Measurements from ENCODE around the gene CDK5RAP2. TPM values are rescaled to one million over a fixed set of nuclear protein-coding genes. Genes with fewer than 3 reads are reported as not detected.

The CDK5RAP2 gene
- total and polyA plus RNA-seq, 8 donors, result 24.7 to 438 (median 31.3) TPM

DNA sequence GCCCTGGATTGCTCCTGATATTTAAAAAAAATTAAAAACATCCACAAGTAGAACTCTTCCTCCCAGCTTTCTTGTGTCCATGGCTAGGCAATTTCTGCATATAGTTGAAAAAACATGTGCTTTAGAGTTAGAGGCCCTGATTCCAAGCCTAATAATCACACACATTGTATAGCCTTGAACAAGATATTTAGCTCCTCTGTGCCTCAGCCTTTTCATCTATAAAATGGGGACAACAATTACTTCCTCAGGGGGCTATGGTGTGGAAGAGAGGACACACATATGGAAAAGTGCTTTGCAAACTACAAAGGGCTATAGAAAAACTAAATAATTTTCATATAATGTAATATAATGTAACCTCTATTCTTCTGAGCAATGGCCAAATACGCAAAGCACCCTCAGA is 23.0 kb upstream of the CDK5RAP2 start:
- Histone ChIP-seq H3K4me3 (no peak overlapping the region), H3K36me3 (peaks cover 4 to 40% (median 36%) of the 10 kb centered on the region in 4 donors), H3K9me3 (no peaks in the 10 kb centered on the region), H3K27ac (no peak overlapping the region), H3K27me3 (no peaks in the 10 kb centered on the region), H3K4me1 (no peaks in the 10 kb centered on the region)
- intact Hi-C loops (cut with DNase I; ENCODE audit: low total_unique reads), result no loop called here
- 91 to 100% (median 96%) methylated on average over 1 of the region's 1 CpG for WGBS, 5 donors
- DNase-seq, result no peak
- TF ChIP-seq POLR2A (IDR thresholded peaks at IDR 0.05) (no peak), CTCF (IDR thresholded peaks at IDR 0.05) (no peak), EP300 (IDR thresholded peaks at IDR 0.05) (no peak), POLR2AphosphoS5 (IDR thresholded peaks at IDR 0.05) (no peak)

- intact Hi-C loops (cut with DNase I; ENCODE audit: low total_unique reads), result no loop called here
- Histone ChIP-seq H3K36me3 (no peaks in the 10 kb centered on the region), H3K4me1 (no peaks in the 10 kb centered on the region), H3K4me3 (no peak overlapping the region), H3K27ac (no peak overlapping the region), H3K9me3 (peaks cover 0 to 3% (median 0%) of the 10 kb centered on the region in 4 donors), H3K27me3 (no peaks in the 10 kb centered on the region)
- DNase-seq, result no peak
- 29 to 40% (median 38%) methylated on average over 2 of the region's 2 CpGs for WGBS, 5 donors
- TF ChIP-seq POLR2A (IDR thresholded peaks at IDR 0.05), result no peak
- no peak for TF ChIP-seq CTCF (IDR thresholded peaks at IDR 0.05)
- TF ChIP-seq POLR2AphosphoS5 (IDR thresholded peaks at IDR 0.05), result no peak
- no peak for TF ChIP-seq EP300 (IDR thresholded peaks at IDR 0.05)
Measured at GRCh38 chr9:120593955-120594277, 13.9 kb upstream of the CDK5RAP2 start.

DNA sequence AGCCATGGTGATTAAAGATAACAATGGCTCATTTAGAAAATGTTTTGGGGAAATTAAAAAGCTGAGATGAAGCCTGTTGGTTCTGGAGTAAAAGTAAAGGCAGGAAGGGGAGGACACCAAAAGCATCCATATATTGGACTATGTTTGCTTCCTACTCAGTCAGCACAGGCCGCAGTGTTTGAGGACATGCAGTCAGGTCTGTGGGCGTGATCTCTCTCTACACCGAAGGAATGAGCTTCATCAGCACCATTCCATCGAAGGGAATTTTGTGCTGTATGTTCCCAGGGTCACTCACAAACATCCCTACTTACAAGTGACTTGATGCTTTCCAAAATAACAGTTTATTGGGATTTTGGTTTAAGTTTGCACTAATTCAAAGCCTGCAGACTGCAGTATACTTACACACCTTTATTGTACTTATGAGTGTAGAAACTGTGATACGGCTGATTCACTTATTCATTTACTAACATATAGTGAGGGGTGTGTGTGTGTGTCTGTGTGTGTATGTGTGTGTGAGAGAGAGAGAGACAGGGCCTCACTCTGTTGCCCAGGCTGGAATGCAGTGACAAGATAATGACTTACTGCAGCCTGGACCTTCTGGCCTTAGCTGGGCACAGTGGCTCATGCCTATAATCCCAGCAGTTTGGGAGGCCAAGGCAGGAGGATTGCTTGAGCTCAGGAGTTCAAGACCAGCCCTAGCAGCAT is 13.4 kb upstream of the CDK5RAP2 start:
- no peaks in the 10 kb centered on the region for H3K4me1 ChIP-seq
- TF ChIP-seq CTCF (IDR thresholded peaks at IDR 0.05) (no peak), POLR2A (IDR thresholded peaks at IDR 0.05) (no peak), EP300 (IDR thresholded peaks at IDR 0.05) (no peak), POLR2AphosphoS5 (IDR thresholded peaks at IDR 0.05) (no peak)
- no peak overlapping the region for H3K27ac ChIP-seq
- H3K4me3 ChIP-seq, result no peak overlapping the region
- DNase-seq, result no peak
- H3K27me3 ChIP-seq, result no peaks in the 10 kb centered on the region
- no peaks in the 10 kb centered on the region for H3K36me3 ChIP-seq
- intact Hi-C loops (cut with DNase I; ENCODE audit: low total_unique reads), result no loop called here
- WGBS, 5 donors, result 82 to 90% (median 88%) methylated on average over 5 of the region's 5 CpGs
- peaks cover 0 to 3% (median 0%) of the 10 kb centered on the region in 4 donors for H3K9me3 ChIP-seq

DNA sequence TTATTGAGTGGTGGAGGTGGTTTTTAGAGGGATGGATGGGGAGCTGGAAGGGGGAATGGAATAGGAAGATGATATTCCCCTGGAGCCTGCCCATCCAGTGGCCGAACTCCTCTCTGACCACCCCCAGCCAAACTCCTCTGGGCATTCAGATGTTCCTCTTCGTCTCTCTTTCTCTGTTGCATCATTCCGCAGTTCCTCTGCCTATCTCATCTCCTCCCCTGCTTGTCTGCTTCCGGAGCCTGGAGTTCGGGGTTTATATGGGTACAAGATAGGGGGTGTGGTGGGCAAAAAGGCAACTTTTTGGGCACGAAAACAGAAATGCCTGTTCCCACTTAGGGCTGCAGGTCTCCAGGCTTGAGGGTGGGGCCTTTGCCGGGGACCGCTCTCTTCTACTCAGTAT is 12.2 kb upstream of the CDK5RAP2 start:
- Histone ChIP-seq H3K9me3 (peaks cover 0 to 3% (median 0%) of the 10 kb centered on the region in 4 donors), H3K27me3 (no peaks in the 10 kb centered on the region), H3K27ac (no peak overlapping the region), H3K4me1 (no peaks in the 10 kb centered on the region), H3K36me3 (no peaks in the 10 kb centered on the region), H3K4me3 (no peak overlapping the region)
- intact Hi-C loops (cut with DNase I; ENCODE audit: low total_unique reads), result no loop called here
- TF ChIP-seq EP300 (IDR thresholded peaks at IDR 0.05) (no peak), POLR2AphosphoS5 (IDR thresholded peaks at IDR 0.05) (no peak), CTCF (IDR thresholded peaks at IDR 0.05) (no peak), POLR2A (IDR thresholded peaks at IDR 0.05) (no peak)
- no peak for DNase-seq
- WGBS, 5 donors, result 89 to 96% (median 94%) methylated on average over 8 of the region's 8 CpGs
